Muscle of leg (tissue), 11 donors: ENCODE data around the gene ARID5A. TPM values are rescaled to one million over a fixed set of nuclear protein-coding genes. Genes with fewer than 3 reads are reported as not detected.

Source experiments
- DNase-seq: peaks from one replicate; pipeline ENCODE4 v3.0.0; 2013
- H3K27ac ChIP-seq: one replicate; pipeline ENCODE4 v1.5.1; 2013; ENCODE audit warnings: mild to moderate bottlenecking, low read length, control low read depth
- H3K27me3 ChIP-seq: one replicate; pipeline ENCODE4 v1.6.1; 2013; ENCODE audit warnings: low read length; ENCODE audit not compliant: control insufficient read depth, insufficient read depth
- H3K36me3 ChIP-seq: one replicate; pipeline ENCODE4 v1.6.1; 2013; ENCODE audit warnings: low read length; ENCODE audit not compliant: control insufficient read depth, insufficient read depth
- H3K4me1 ChIP-seq: one replicate; pipeline ENCODE4 v1.6.1; 2013; ENCODE audit warnings: low read length; ENCODE audit not compliant: control insufficient read depth, insufficient read depth
- H3K4me3 ChIP-seq: one replicate; pipeline ENCODE4 v1.5.1; 2013; ENCODE audit warnings: low read length, control low read depth
- H3K9me3 ChIP-seq: replicated peaks from 2 replicates; pipeline ENCODE4 v1.6.1; 2013; ENCODE audit warnings: low read depth, low read length; ENCODE audit not compliant: control insufficient read depth
- WGBS: methylation state at CpG from one replicate; pipeline ENCODE4 v1.1.5; 2013; ENCODE audit warnings: missing lambda C conversion rate; ENCODE audit not compliant: insufficient coverage; 5-methylcytosine and 5-hydroxymethylcytosine counted together
- polyA plus RNA-seq, 8 donors: library from polyadenylated mRNA; unstranded; fragments of 120-200 nt; gene quantifications; one replicate each; pipeline versions ENCODE4 v1.2.1 to v1.2.3, GENCODE V29; 2013; ENCODE audit warnings: inconsistent platforms in 1 of 8, low replicate concordance in 1 of 8; ENCODE audit not compliant: insufficient read length in 8 of 8, insufficient read depth in 1 of 8
- total RNA-seq: library from RNA; stranded (reverse); fragments of 120-200 nt; gene quantifications from one replicate; pipeline ENCODE4 v1.2.4, GENCODE V29; 2013

ARID5A gene
- total and polyA plus RNA-seq, 9 donors: 10.8 to 26.7 (median 22.6) TPM

GRCh38 chr2:96577501-96577900, 40.9 kb downstream of the ARID5A start:
- DNase-seq: no peak
- Histone ChIP-seq H3K27me3 (no peaks in the 10 kb centered on the region), H3K4me1 (no peaks in the 10 kb centered on the region), H3K4me3 (no peak overlapping the region), H3K36me3 (no peaks in the 10 kb centered on the region), H3K27ac (no peak overlapping the region), H3K9me3 (no peaks in the 10 kb centered on the region)
- WGBS: 100% methylated on average over 1 of the region's 5 CpGs

DNA sequence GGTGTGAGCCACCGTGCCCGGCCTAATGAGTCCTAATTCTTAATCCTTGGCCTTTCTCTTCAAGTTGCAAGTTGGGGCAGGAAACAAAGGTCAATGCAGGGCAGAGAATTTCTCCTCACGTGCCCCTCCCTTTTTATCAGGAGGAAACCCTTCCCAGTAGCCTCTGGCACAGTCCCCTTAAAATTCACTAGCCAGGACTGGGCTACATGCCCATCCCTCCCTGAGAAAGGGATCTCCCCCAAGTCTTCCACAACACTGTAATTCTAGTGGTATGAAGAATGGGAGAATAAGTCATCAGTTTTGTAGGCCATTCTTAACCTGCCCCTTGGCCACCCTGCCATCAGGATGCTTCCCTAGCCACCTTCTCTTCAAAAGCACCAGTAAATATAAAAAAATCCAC, 42.2 kb downstream of the ARID5A start:
- H3K4me3 ChIP-seq: no peak overlapping the region
- H3K36me3 ChIP-seq: no peaks in the 10 kb centered on the region
- H3K27ac ChIP-seq: no peak overlapping the region
- no peaks in the 10 kb centered on the region for H3K9me3 ChIP-seq
- no peaks in the 10 kb centered on the region for H3K27me3 ChIP-seq
- no peak for DNase-seq
- no peaks in the 10 kb centered on the region for H3K4me1 ChIP-seq
- WGBS: 80% methylated on average over 1 of the region's 3 CpGs

DNA sequence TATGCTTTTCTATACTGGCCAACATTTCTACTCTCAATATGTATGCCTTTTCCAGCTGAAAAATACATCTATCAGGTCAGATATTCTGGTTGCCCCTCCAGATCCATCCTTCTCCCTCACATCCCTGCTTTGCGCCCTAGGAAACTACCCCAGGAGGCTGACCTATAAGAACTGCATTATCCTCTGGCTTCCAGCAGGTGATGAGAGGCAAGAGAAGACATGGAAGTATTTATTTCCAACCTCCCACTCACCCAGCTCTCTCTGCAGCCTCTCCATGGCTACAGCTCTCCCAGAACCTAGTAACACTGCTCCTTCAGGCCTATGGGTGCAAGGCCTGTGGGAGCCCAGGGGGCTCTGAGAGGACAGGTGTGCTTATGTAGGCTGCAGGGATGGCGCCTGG, 42.9 kb downstream of the ARID5A start:
- H3K9me3 ChIP-seq: no peaks in the 10 kb centered on the region
- H3K4me1 ChIP-seq: no peaks in the 10 kb centered on the region
- no peaks in the 10 kb centered on the region for H3K27me3 ChIP-seq
- H3K36me3 ChIP-seq: no peaks in the 10 kb centered on the region
- H3K27ac ChIP-seq: no peak overlapping the region
- DNase-seq: no peak
- no peak overlapping the region for H3K4me3 ChIP-seq
- WGBS: no CpG with 5 or more reads among the region's 2 CpGs

GRCh38 chr2:96580771-96581170, 44.2 kb downstream of the ARID5A start:
- H3K4me1 ChIP-seq: no peaks in the 10 kb centered on the region
- no peak overlapping the region for H3K27ac ChIP-seq
- WGBS: 86% methylated on average over 3 of the region's 4 CpGs
- peaks cover 3% of the 10 kb centered on the region for H3K36me3 ChIP-seq
- H3K9me3 ChIP-seq: no peaks in the 10 kb centered on the region
- DNase-seq: no peak
- no peak overlapping the region for H3K4me3 ChIP-seq
- H3K27me3 ChIP-seq: no peaks in the 10 kb centered on the region

DNA sequence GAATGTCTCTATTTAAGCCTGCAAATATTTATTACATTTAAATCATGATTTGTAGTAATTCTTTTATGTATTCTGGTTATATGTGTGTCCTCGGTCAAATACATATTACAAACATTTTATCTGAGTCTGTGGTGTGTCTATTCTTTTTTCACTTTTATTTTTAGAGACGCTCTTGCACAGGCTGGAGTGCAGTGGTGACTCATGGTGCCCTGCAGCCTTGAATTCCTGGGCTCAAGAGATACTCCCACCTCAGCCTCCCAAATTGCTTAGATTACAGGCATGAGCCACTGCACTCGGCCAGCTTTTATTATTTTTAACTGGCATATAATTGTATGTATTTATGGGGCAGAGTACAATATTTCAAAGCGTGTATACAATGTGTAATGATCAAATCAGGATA, 47.5 kb downstream of the ARID5A start:
- DNase-seq: no peak
- H3K4me1 ChIP-seq: no peaks in the 10 kb centered on the region
- no peaks in the 10 kb centered on the region for H3K9me3 ChIP-seq
- no peaks in the 10 kb centered on the region for H3K27me3 ChIP-seq
- no CpG with 5 or more reads among the region's 4 CpGs for WGBS
- no peak overlapping the region for H3K27ac ChIP-seq
- no peak overlapping the region for H3K4me3 ChIP-seq
- H3K36me3 ChIP-seq: peaks cover 7% of the 10 kb centered on the region

DNA sequence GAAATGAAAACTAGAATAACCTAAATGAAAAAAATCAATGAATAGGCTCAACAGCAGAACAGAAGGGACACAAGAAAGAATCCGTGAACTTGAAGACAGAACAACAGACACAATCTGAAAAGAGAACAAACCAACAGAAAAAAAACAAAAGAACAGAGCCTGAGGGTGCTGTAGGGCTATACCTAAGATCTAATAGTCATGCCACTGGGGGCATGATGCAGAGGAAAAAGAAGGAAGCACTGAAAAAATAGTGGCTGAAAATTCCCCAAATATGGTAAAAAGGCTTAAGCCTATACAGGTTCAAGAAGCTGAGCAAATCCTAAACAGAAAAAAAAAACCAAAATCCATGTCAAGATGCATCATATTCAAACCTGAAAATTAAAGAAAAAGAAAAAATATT, 51.3 kb downstream of the ARID5A start:
- no peak overlapping the region for H3K27ac ChIP-seq
- H3K36me3 ChIP-seq: peaks cover 22% of the 10 kb centered on the region

DNA sequence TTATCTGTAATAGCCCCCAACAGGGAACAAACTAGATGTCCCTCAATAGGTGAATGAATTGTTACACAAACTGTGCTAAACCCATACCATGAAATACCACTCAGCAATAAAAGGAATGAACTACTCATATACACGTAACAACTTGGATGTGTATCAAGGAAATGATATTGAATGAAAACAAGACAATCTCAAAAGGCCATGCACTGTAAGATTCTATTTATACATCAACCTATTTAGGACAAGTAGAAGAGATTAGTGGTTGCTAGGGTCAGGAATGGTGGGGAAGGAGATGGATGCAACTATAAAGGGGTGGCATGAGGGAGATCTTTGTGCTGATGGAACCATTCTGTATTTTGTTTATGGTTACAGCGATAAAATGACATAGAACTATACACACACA, 54.5 kb downstream of the ARID5A start:
- no peaks in the 10 kb centered on the region for H3K4me1 ChIP-seq
- no CpG with 5 or more reads among the region's 2 CpGs for WGBS
- DNase-seq: no peak
- H3K4me3 ChIP-seq: no peak overlapping the region
- no peak overlapping the region for H3K27ac ChIP-seq
- H3K27me3 ChIP-seq: no peaks in the 10 kb centered on the region
- peaks cover 48% of the 10 kb centered on the region for H3K36me3 ChIP-seq
- no peaks in the 10 kb centered on the region for H3K9me3 ChIP-seq

More for the DNA sequence above, 51.3 kb downstream of the ARID5A start:
- no peaks in the 10 kb centered on the region for H3K4me1 ChIP-seq
- no peaks in the 10 kb centered on the region for H3K9me3 ChIP-seq
- no peaks in the 10 kb centered on the region for H3K27me3 ChIP-seq
- WGBS: no CpG with 5 or more reads among the region's 1 CpG
- DNase-seq: no peak
- H3K4me3 ChIP-seq: no peak overlapping the region

GRCh38 chr2:96591494-96591893, 54.9 kb downstream of the ARID5A start:
- Histone ChIP-seq H3K27ac (no peak overlapping the region), H3K9me3 (no peaks in the 10 kb centered on the region), H3K27me3 (no peaks in the 10 kb centered on the region), H3K36me3 (peaks cover 53% of the 10 kb centered on the region), H3K4me1 (no peaks in the 10 kb centered on the region), H3K4me3 (no peak overlapping the region)
- WGBS: no CpG with 5 or more reads among the region's 3 CpGs
- DNase-seq: no peak

GRCh38 chr2:96594282-96594681, 57.7 kb downstream of the ARID5A start:
- no peak for DNase-seq
- H3K27ac ChIP-seq: no peak overlapping the region
- H3K4me3 ChIP-seq: no peak overlapping the region
- H3K4me1 ChIP-seq: no peaks in the 10 kb centered on the region
- no peaks in the 10 kb centered on the region for H3K27me3 ChIP-seq
- WGBS: 100% methylated on average over 1 of the region's 3 CpGs
- H3K36me3 ChIP-seq: peaks cover 68% of the 10 kb centered on the region
- no peaks in the 10 kb centered on the region for H3K9me3 ChIP-seq

DNA sequence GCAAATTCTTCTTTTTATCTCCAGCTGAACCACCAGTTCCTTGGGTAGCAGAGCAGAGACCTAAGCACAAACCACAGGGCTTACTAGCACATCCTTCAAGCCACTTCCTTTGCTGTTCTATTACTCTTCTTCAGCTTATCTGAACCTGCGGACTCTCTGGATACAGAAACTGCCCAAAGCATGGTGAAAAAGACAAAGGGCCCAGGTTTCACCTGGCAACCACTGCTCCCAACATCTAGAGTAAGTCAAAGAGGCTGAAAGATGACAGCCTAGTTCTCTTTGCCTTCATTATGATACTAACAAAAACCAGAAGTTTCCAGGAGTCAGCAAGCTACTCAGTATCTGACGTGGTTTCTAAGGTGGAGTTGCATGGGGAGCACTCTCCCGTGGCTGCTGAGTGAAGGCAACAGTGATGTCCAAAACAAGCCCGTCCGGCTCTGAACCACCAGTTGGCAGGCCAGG, 58.2 kb downstream of the ARID5A start:
- Histone ChIP-seq H3K9me3 (no peaks in the 10 kb centered on the region), H3K27ac (no peak overlapping the region), H3K36me3 (peaks cover 68% of the 10 kb centered on the region)

DNA sequence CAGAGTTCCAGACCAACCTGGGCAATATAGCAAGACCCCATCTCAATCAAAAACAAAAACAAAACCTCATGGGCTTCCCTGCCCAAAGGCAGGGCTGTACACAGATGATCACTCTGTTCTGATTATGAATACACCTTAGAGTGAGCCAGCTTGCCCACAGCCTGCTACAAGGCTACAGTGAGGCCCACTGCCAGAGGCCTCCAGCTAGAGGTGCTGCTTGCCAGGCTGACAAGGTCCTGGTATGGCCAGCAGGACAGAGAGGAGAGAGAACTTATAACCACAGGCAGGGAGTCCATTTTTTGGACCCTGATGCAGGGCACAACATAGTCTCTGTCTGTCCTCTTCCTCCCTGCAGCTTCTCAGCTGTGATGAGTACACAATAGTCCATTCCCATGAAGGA, 60.0 kb downstream of the ARID5A start:
- peaks cover 77% of the 10 kb centered on the region for H3K36me3 ChIP-seq
- no peaks in the 10 kb centered on the region for H3K4me1 ChIP-seq
- no peaks in the 10 kb centered on the region for H3K9me3 ChIP-seq
- H3K4me3 ChIP-seq: no peak overlapping the region
- H3K27ac ChIP-seq: no peak overlapping the region
- no peak for DNase-seq
- no peaks in the 10 kb centered on the region for H3K27me3 ChIP-seq

More for the DNA sequence above, 58.2 kb downstream of the ARID5A start:
- 88% methylated on average over 5 of the region's 5 CpGs for WGBS
- no peak for DNase-seq
- Histone ChIP-seq H3K4me1 (no peaks in the 10 kb centered on the region), H3K27me3 (no peaks in the 10 kb centered on the region), H3K4me3 (no peak overlapping the region)
